ENCODE measurements around the gene GLRX2.

GRCh38 chr1:193118194-193118593, 13.0 kb upstream of the GLRX2 start:
- TF ChIP-seq EGR1 (IDR thresholded peaks at IDR 0.05; ENCODE audit: borderline replicate concordance, low read depth, low read length): no peak
- TF ChIP-seq, protein P1, sequence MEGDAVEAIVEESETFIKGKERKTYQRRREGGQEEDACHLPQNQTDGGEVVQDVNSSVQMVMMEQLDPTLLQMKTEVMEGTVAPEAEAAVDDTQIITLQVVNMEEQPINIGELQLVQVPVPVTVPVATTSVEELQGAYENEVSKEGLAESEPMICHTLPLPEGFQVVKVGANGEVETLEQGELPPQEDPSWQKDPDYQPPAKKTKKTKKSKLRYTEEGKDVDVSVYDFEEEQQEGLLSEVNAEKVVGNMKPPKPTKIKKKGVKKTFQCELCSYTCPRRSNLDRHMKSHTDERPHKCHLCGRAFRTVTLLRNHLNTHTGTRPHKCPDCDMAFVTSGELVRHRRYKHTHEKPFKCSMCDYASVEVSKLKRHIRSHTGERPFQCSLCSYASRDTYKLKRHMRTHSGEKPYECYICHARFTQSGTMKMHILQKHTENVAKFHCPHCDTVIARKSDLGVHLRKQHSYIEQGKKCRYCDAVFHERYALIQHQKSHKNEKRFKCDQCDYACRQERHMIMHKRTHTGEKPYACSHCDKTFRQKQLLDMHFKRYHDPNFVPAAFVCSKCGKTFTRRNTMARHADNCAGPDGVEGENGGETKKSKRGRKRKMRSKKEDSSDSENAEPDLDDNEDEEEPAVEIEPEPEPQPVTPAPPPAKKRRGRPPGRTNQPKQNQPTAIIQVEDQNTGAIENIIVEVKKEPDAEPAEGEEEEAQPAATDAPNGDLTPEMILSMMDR (IDR thresholded peaks at IDR 0.05; ENCODE audit: control extremely low read depth in 1 of 3, insufficient read depth in 1 of 3, low read depth in 1 of 3, low read length in 3 of 3): no peak
